Hindlimb muscle (tissue), 1 donor: ENCODE data around the gene TMSB15B. TPM values are rescaled to one million over a fixed set of nuclear protein-coding genes. Genes with fewer than 3 reads are reported as not detected.
"Not testable (repeated sequence)": the region's sequence is repeated elsewhere in the genome, so short reads cannot be mapped to it uniquely, and the experiment has no call there.

Source experiments
- DNase-seq: peaks from one replicate; pipeline ENCODE4 v3.0.0-alpha.2; 2013
- polyA plus RNA-seq: library from polyadenylated mRNA; unstranded; fragments of 120-200 nt; gene quantifications from one replicate; pipeline ENCODE4 v1.2.1, GENCODE V29; 2013; ENCODE audit not compliant: insufficient read length

The TMSB15B gene
- 7.8 TPM for polyA plus RNA-seq

DNA sequence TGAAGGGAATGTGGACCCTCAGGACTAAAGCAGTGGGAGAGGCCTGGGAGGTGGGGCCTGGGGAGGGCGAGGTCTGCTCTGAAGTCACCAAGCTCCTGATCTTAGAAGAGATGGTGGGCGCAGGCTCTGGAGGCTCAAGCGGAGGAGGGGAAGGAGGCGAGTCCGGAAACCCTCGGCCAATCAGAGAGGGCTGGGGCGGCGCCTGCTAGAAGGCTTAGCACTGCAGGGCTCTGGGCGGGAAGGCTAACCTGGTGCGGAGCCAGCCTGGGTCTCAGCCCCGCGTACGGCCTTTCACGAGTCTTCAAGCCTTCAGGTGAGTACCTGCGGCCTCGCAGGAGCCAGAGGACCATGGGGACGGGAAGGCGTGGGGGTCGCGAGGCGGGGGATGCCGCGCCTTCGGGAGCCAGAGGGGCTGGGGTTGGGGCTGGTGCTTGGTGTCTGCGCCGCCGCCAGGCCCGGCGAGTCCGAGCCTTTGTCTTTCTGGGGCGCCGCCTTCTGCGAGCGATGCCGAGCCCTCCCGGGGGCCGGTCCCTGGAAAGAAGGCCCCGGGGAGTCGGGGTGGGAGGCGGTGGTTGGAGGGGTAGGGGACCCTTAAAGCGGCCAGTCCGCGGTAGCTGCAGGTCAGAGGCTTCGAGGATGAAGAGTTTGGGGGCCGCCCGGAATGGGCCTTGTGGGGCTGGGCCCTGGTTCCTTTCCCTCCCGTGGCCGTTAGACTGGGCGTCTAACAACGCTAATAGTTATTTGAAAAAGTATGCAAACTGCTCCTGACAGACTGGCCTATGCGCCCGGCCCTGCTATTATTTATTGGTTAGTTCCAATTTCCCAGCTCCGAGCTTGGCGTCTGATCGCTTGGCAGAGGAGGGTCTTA, at the start of gene TMSB15B:
TSS of gene TMSB15B (plus strand) at position 217 of the 868 bp plus-strand sequence.
- not testable (repeated sequence) for DNase-seq

DNA sequence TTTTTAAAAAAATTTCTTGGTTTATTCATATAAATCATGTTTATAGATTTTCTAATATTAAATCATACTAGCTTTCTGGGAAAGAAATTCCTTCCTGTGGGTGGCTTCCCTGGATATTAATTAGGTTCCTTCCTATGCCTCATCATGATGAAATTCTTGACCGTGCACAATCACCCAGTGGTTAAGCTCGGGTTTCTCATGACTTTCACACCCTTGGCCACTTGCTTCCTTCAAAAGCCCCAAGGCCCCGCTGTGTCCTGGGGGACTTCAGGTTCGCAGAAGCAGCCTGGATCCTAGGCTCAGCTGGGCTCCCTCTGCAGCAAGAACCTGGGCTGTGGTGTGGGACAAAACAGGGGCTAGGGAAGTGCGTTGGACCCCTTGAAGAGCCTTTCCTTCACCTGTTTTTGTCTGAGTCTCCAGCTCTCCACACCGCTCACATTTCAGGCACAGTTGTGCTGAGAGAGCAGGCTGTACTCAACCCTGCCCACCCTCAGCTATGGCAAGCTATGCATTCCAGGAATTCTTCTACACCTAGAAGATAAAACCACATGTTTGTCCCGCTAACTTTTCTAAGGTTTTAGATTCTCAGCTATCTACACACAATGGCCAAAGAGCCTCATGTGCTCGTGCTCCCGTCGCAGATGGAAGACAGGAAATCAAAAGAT, 48.9 kb upstream of the TMSB15B start:
- no peak for DNase-seq

DNA sequence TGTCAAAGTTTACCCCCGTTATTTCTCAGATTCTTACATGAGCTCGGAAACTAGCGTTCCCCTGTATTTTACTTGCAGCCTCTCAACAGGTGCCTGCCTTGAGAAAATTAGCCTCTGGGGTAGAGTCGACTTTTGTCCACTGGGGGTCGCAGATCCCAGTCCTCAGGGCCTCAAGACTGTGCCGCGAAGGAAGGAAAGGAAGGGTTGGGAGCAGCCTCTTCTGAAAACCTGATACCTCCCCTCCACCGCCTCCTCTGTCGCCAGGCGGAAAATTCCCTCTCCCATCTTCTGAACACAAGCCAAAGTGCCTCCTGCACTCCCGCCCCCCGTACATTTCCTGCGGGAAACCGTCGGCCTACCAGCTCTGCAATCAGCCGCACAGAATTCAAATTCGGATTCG, 44.4 kb upstream of the TMSB15B start:
- DNase-seq: peak; percentile 56

DNA sequence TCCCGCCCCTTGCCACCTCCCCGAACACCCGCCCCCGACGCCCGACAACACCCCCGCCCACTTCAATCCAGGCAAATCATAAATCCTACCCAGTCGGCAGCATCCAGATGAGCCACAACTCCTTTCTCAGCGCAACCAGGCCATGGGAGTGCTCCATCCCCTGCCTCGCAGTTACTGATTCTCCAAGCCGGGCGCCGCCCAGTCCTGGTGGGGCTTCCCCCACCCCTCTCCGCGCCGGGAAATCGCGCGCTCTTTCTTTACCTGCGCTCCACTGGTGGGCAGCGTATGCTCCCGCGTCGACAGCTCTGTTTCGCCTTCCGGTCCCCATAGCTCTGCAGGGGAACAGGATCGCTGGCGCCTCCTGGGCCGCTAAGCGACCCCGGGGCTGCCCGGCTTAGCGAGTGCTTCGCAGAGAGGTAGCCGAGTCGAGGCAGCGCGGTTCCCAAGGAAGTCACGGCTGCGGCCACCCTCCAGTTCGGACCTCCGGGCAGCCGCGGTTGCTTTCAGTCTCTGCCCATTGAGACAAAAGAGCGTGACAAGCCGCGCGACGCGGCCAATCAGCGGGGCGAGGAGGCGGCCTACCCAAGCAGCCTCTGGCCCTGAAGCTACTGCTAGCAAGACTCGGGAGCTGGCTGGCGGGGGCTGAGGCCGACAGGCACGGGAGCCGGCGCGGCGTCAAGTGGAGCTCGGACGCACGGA, 43.7 kb upstream of the TMSB15B start:
- peak; percentile 63 for DNase-seq

DNA sequence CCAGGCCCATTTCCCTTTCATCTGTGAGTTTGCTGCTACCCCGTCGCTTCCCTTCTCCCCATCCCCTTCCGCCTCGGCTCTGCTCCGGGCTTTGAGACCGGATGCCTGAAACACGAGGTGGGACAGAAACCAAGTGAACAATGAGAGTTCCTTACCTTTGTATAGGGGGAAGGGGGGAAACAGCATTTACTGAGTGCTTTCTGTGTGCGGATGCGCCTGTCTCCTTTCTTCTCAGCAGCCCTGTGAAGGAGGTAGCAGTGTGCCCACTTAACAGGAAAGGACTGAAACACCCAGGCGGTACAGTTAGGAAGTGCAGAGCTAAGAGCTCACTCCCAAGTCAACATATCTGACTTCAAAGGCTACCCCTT, 43.2 kb upstream of the TMSB15B start:
- DNase-seq: no peak

DNA sequence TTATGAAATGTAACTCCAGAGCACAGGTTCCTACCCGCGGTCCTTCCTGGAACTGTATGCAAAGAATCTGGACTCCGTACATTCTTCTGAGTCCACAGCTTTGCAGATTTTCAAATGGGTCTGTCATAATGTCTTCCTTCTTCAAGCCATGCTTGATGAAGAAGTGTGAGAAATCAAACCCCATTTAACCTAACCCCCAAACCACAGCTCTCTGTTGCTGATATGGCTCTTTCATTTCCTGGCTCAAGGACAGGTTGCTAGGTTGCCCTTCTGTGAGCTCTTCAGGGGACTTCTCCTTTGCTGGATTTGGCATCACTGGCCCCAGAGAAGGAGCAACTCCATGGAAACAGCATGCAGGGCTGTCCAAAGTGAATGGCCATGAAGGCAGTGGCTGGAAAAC, 41.9 kb upstream of the TMSB15B start:
- DNase-seq: not testable (repeated sequence)

DNA sequence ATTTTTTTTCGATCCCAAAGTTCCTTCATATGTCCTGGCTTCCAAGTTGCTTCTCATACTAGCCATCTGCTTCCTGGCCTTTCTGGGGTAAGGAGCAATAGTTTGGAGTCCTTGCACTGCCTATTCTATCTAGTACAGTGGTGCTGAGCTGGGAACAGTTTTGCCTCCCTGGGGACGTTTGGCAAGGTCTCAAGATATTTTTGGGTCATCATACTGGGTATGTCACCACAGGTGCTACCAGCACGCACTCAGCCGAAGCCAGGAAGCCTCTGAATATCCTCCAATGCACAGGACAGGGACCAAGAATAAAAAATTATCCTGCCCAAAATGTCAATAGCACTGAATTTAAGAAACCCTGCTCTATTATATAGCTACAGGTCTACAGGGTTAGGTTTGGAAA, 35.4 kb upstream of the TMSB15B start:
- DNase-seq: no peak

DNA sequence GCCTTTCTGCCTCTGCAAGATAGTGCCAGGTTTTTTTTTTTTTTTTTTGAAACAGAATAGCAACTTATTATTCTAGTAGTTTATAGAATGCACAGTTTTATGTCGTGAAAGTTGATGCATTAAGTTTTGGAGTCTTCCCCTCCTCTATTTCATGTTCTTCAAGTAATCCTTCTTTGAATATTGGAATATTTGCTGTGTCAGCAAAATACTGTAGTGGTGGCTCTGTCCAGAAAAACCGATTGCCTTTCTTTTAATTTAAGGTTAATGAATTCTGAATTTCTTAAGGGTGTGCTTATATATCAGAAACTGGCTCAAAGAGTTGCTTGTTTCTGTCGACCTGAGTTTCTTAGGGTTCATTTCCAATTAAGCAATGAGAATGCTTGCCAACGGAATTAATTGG, 34.8 kb upstream of the TMSB15B start:
- no peak for DNase-seq

DNA sequence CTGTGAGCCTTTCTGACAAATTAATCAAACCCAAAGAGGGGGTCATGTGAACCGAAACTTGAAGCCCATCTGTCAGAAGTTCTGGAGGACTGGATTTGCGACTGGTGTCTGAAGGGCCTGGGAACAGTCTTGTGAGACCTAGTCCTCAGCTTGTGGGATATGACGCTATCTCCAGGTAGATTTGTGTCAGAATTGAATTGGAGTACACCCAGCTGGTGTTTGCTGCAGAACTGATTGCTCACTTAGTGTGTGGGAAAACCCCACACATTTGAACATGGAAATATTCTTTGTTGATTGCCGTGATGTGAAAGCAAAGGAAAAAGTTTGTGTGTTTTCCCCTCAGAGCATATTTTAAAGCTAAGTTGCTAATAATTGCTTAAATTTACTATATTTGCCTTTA, 30.3 kb upstream of the TMSB15B start:
- DNase-seq: no peak

DNA sequence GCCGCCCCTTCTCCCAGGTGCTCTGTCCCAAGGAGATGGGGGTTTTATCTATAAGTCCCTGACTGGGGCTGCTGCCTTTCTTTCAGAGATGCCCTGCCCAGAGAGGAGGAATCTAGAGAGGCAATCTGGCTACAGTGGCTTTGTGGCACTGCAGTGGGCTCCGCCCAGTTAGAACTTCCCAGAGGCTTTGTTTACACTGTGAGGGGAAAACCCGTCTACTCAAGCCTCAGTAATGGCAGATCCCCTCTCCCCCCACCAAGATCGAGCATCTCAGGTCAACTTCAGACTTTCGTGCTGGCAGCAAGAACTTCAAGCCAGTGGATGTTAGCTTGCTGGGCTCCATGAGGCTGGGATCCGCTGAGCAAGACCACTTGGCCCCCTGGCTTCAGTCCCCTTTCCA, 22.2 kb upstream of the TMSB15B start:
- not testable (repeated sequence) for DNase-seq

DNA sequence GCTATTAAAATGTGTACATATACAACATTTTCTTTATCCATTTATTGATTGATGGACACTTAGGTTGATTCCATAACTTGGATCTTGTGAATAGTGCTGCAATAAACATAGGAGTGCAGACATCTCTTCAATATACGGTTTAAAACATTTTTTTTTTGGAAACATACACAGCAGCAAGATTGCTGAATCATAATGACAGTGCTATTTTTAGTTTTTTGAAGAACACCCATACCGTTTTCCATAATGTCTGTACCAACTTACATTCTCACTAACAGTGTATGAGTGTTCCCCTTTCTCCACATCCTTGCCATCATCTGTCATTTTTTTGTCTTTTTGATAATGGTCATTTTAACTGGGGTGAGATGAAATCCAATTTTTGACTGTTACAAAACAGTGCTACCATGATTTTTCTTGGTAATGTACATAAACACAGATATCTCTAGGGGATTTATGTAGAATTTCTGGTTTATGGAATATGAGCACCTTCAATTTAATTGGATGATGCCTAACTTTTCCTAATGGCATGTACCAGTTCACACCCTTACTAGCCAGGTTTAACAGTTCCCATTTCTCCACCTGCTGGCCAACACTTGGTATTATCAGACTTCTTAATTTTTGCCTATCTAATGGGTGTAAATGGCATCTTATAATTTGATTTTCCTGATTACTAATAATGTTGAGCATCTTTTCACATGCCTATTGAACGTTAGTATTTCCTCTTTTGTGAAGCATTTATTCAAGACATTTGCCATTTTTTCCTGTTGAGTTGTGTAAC, 21.0 kb upstream of the TMSB15B start:
- DNase-seq: peak; percentile 10

DNA sequence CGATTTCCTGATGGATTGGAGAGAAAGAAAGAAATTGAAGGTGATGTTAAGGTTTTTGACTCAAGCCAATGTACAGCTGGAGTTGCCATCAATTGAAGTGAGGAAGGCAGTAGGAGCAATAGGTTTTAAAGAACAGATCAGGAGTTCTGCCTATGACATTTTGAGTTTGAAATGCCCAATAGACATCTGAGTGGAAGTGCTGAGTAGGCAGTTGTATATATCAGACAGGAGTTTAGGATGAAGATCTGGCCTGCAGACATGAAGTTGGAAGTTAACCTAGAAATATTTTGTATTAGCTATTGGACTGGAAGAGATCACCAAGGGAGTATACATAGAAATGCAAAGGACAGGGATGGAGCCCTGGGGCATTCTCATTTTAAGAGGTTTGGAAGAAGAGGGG, 12.9 kb upstream of the TMSB15B start:
- no peak for DNase-seq

DNA sequence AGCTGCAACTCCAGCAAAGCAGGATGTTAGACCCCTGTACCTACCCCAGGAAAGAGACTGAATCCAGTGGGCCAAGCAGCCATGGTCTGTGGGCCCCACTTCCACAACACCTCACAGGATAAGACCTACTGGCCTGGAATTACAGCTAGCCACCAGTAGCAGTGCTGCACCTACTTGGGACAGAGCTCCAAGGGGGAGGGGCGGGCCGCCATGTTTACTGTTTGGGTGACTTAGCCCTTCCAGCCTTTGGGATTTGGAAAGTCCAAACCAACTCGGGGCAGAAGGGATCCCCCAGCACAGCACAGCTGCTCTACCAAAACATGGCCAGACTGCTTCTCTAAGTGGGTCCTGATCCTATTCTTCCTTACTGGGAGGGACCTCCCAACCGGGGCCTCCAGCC, 9.1 kb upstream of the TMSB15B start:
- no peak for DNase-seq

DNA sequence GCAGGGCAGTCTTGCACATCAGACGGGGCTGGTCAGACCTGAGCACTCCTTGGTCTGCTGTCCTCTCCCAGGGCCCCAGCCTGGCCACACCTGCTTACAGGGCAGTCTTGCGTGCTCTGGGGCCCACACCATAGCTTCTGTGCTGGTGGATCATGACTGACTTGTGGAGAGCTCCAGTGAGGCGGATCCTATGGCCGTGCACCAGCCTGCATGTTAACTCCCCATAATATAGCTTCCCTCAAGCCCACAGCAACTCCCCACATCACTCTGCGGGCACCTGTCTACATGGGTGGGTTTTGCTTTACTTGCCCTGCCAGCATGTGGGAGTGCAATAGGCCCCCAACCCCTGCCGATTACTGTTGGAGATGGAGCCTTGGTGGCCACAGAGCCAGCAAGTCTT, 8.2 kb upstream of the TMSB15B start:
- DNase-seq: no peak

DNA sequence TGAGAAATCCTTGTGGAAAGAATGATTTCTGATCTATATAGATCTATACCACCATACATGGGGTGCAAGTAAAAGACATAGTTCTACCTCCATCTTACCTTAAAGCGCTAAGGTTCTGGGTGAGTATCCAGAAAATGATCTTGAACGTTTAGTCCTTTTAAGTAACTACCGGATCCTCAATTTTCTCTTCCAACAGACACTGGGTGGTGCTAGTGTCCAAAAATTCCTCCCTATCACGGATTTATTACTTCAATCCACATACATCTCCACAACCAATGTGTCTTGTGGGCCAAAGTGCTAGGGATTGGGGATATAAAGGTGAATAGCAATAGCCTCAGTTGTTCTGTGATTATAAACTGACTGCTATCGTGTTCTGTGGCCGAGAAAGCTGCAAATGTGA, 1.8 kb upstream of the TMSB15B start:
- DNase-seq: not testable (repeated sequence)

DNA sequence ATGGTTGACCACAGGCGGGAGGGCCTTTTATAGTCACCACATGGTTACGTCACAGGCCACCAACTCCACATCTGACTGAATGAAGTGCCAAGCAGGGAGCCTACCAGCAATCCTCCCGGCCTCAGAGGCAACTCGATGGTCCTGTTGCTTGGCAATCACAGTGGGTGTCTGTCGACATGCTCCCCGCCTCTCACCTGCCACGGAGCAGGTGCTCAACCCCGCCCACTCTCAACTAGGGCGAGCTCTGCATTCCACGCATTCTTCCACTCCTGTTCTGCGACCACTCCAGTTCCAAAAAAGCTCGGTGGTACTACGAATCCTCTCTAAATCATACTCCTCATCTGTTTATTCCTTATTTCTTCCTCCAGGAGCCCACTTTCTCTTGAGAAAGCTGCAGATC, 21.1 kb downstream of the TMSB15B start:
- DNase-seq: not testable (repeated sequence)

DNA sequence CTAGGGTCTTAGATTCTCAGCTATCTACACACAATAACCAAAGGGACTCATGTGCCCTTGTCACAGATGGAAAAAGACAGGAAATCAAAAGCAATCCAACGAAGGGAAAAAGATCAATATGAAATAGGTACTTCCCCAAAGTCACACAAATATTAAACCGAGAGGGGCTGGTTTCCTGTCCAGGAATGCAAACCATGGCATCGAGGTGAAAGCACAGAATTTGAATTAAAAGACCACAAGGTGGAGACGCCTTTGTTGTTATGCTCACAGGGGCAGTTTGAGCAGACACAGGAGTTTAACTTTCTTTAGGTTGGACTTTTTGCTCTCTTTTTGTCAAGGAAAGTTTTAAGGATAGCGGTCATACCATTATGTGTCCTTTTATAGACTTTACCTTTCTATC, 36.8 kb downstream of the TMSB15B start:
- no peak for DNase-seq

DNA sequence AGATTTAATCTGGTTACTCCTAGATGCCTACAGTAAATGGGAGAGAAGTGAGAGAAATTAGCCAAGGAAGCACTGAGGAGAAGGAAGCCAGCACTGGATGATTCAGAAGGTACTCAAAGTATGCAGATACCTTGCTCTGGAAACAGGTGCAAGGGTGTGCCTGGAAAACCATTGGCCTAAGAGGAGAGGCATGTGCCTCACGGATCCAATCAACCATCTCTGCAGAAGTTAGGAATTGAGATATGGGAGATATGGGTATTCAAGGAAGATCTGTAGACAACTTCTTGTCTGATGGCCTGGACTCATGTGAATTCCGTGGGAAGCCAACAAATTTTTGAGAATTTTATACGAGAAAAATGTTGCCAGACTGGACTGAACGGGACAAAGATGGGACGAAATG, 46.4 kb downstream of the TMSB15B start:
- DNase-seq: no peak

DNA sequence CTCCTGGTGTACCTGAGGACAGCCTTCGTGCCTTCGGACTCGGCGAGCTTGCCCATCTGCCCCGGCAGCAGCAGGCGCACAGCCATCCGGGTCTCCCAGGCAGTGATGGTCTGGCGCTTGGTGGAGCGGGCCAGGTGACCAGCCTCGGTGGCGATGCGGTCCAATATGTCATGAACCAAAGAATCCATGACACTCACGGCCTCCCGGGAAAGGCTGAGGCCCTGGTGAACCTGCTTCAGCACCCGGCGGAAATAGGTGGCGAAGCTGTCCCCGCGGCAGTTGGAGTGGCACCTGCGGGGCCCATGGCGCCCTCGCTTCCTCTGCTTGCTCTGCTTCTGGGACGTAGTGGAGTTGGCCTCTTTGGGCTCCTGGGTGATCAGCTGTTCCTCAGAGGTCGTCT, 50.7 kb downstream of the TMSB15B start:
- DNase-seq: no peak

DNA sequence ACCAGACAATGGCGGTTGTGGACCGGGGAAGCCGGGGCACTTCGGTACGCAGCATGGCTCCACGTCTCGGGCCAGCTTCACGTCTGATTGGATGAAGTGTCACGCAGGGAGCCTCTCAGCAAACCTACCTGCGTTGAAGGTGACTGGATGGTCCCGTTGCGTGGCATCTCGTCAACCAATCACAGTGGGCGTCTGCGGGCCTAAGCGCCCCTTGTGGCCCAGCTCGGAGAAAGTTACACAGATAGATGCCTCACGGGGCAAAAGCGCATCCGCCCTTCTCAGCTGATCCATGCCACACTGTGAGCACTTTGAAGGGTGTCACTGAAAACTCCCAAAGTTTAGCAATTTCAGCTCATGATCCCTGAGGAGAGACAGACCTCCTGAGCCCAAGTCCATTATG, 51.2 kb downstream of the TMSB15B start, which contains the start of gene H2BW1:
TSS of gene H2BW1 (minus strand) at position 103 of the 400 bp plus-strand sequence. CDS start 132 bp downstream, outside the sequence.
- DNase-seq: no peak

DNA sequence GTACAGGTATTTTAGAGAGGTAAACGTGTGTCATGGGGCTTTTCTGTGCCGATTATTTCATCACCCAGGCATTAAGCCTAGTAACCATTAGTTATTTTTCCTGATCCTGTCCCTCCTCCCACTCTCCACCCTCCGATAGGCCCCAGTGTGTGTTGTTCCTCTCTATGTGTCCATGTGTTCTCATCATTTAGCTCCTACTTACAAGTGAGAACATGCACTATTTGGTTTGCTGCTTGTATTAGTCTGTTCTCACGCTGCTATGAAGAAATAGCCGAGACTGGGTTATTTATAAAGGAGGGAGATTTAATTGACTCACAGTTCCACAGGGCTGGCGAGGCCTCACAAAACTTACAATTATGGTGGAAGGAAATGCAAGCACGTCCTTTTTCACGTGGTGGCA, 53.1 kb downstream of the TMSB15B start:
- not testable (repeated sequence) for DNase-seq
